Esophagus muscularis mucosa (tissue), 4 donors: ENCODE results near the gene MFAP3. TPM values are rescaled to one million over a fixed set of nuclear protein-coding genes. Genes with fewer than 3 reads are reported as not detected.

ENCODE experiments used
- DNase-seq: peaks from one replicate; pipeline ENCODE4 v3.0.0-alpha.2; 2017; ENCODE audit errors: extremely low spot score
- H3K27ac ChIP-seq, 4 donors: fragments of 200-600 bp; sonication (generic); replicated peaks in 1 of 4; 1 replicate in 3 of 4; 2 replicates in 1 of 4; pipeline ENCODE4 v1.5.1; 2016 to 2019; ENCODE audit warnings: mild to moderate bottlenecking in 1 of 4
- H3K27me3 ChIP-seq, 4 donors: fragments of 200-600 bp; sonication (generic); one replicate each; pipeline versions ENCODE4 v1.5.1 to v1.6.0; 2016 to 2019
- H3K36me3 ChIP-seq, 4 donors: fragments of 200-600 bp; sonication (generic); one replicate each; pipeline ENCODE4 v1.5.1; 2016 to 2019
- H3K4me1 ChIP-seq, 4 donors: fragments of 200-600 bp; sonication (generic); one replicate each; pipeline ENCODE4 v1.5.1; 2016 to 2019
- H3K4me3 ChIP-seq, 4 donors: fragments of 200-600 bp; sonication (generic); 1 replicate in 2 of 4; 2 replicates in 2 of 4; pipeline ENCODE4 v1.5.1; 2016 to 2019; ENCODE audit warnings: mild to moderate bottlenecking in 4 of 4, moderate library complexity in 1 of 4
- H3K9me3 ChIP-seq, 4 donors: fragments of 200-600 bp; sonication (generic); 1 replicate in 3 of 4; 2 replicates in 1 of 4; pipeline ENCODE4 v1.5.1; 2016 to 2019
- CTCF ChIP-seq, 3 experiments: fragments of 200-600 bp in 2 of 3; fragments of 450-650 bp in 1 of 3; sonication (generic) in 2 of 3; IDR thresholded peaks; one replicate each; pipeline ENCODE4 v1.5.1; 2017 to 2019; ENCODE audit warnings: antibody characterized with exemption in 3 of 3, mild to moderate bottlenecking in 2 of 3, moderate library complexity in 1 of 3
- EP300 ChIP-seq: sonication (generic); formaldehyde crosslinking; IDR thresholded peaks from one replicate; pipeline ENCODE4 v1.6.1; 2017; ENCODE audit warnings: antibody characterized with exemption
- POLR2A ChIP-seq: fragments of 450-650 bp; IDR thresholded peaks from one replicate; pipeline ENCODE4 v1.6.1; 2017; ENCODE audit warnings: antibody characterized with exemption, moderate library complexity, mild to moderate bottlenecking, low read depth
- POLR2AphosphoS5 ChIP-seq, 2 donors: sonication (generic); formaldehyde crosslinking; IDR thresholded peaks; one replicate each; pipeline ENCODE4 v1.6.1; 2017; ENCODE audit warnings: antibody characterized with exemption in 2 of 2
- WGBS: methylation state at CpG from one replicate; pipeline ENCODE4 v1.1.5; 2018; 5-methylcytosine and 5-hydroxymethylcytosine counted together
- intact Hi-C: fragments of 100-400 bp; cut with DNase I; formaldehyde crosslinking; loops from one replicate; pipeline ENCODE4 v1.15.1; 2023
- total RNA-seq, 4 donors: library from RNA; depleted of rRNA; stranded (reverse); fragments of >200 nt; gene quantifications; one replicate each; pipeline versions ENCODE4 v1.1.0 to v1.2.1, GENCODE V29; 2016

Gene MFAP3
- total RNA-seq, 4 donors from 2014 or later: 22.0 to 35.3 (median 29.7) TPM

GRCh38 chr5:154103233-154103632 lies 64.5 kb downstream of the MFAP3 start:
- H3K27ac ChIP-seq: no peak overlapping the region
- TF ChIP-seq POLR2AphosphoS5 (IDR thresholded peaks at IDR 0.05) (no peak), CTCF (IDR thresholded peaks at IDR 0.05) (no peak), EP300 (no peak), POLR2A (no peak)
- no peak overlapping the region for H3K4me3 ChIP-seq
- H3K4me1 ChIP-seq: no peaks in the 10 kb centered on the region
- intact Hi-C loops: no loop called here
- H3K9me3 ChIP-seq: no peaks in the 10 kb centered on the region
- 55% methylated on average over 4 of the region's 4 CpGs for WGBS
- DNase-seq: no peak
- H3K36me3 ChIP-seq: no peaks in the 10 kb centered on the region
- H3K27me3 ChIP-seq: no peaks in the 10 kb centered on the region

Other genes with a start within 250 kb of the MFAP3 start
- gene FAM114A2, start 57 bp upstream of the MFAP3 start, total RNA-seq: 10 to 100 TPM; 17.4 to 20.5 (median 17.9) TPM
- gene GALNT10, start 151.8 kb downstream of the MFAP3 start, total RNA-seq: 10 to 100 TPM; 21.4 to 49.8 (median 44.7) TPM